Right atrium auricular region (tissue), 2 donors: Measurements from ENCODE around the gene FAM53B. TPM values are rescaled to one million over a fixed set of nuclear protein-coding genes. Genes with fewer than 3 reads are reported as not detected.
A peak's percentile ranks its signal among the peaks of the same experiment; 100 is the strongest.

Experiments used
- DNase-seq: peaks from one replicate; pipeline ENCODE4 v3.0.0-alpha.2; 2019; ENCODE audit warnings: low spot score
- H3K27ac ChIP-seq, 2 donors: fragments of 200-600 bp; sonication (generic); 1 replicate in 1 of 2; 2 replicates in 1 of 2; pipeline ENCODE4 v1.5.1; 2016 to 2019
- H3K27me3 ChIP-seq, 2 donors: fragments of 200-600 bp; sonication (generic); one replicate each; pipeline versions ENCODE4 v1.5.1 to v1.6.0; 2017 to 2019
- H3K36me3 ChIP-seq: fragments of 200-600 bp; sonication (generic); one replicate; pipeline ENCODE4 v1.5.1; 2016
- H3K4me1 ChIP-seq, 2 donors: fragments of 200-600 bp; sonication (generic); one replicate each; pipeline versions ENCODE4 v1.5.1 to v1.6.0; 2017 to 2019
- H3K4me3 ChIP-seq, 2 donors: fragments of 200-600 bp; sonication (generic); 1 replicate in 1 of 2; 2 replicates in 1 of 2; pipeline ENCODE4 v1.5.1; 2017 to 2019; ENCODE audit warnings: mild to moderate bottlenecking in 1 of 2, moderate library complexity in 1 of 2
- H3K9me3 ChIP-seq, 2 donors: fragments of 200-600 bp; sonication (generic); one replicate each; pipeline ENCODE4 v1.5.1; 2019
- CTCF ChIP-seq, 2 donors: fragments of 200-600 bp; sonication (generic); IDR thresholded peaks; one replicate each; pipeline ENCODE4 v1.5.1; 2019; ENCODE audit warnings: antibody characterized with exemption in 2 of 2
- total RNA-seq, 2 donors: library from RNA; depleted of rRNA; stranded (reverse); fragments of >200 nt; gene quantifications; one replicate each; pipeline ENCODE4 v1.1.0, GENCODE V29; 2016

The FAM53B gene
- total RNA-seq, 2 donors from 2014 or later: 30.3 to 31.1 TPM

DNA sequence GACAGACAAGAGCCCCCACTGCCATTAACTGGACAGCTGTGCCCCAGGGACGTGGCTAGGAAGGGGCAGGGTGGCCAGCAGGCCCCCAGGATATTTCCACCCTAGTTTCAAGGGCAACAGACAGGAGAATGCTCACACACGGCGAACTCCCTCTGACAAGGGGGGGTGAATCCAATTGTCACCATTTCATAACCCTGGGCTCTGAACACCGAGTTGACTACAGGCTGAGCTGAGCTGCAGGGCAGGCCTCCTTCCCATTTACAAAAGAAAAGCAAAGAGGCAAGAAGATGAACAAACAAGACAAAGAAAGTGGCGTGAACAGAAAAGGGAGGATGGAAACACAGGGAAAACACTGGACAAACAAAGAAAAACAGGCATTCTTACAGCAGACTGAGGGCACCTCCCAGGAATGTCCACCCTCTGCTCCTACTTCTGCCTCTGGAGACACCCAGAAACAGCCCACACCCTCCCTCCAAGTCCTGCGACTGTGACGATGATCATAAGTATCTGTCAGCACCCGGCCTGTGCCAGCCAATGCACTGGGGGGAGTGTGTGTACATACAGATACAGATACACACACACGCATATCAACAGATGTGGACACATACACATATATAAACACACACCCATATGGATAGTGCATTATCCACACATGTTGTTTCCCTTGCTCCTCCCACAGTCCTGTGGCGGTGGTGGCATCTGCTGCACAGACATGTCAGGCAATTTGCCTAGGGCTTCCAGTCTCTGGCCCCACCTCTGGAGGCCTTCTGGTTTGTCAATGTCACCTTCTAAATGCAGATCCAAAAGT, 66.2 kb downstream of the FAM53B start:
- Histone ChIP-seq H3K4me3 (no peak overlapping the region), H3K36me3 (peaks cover 16% of the 10 kb centered on the region), H3K27me3 (no peaks in the 10 kb centered on the region), H3K27ac (peak overlapping the region; percentile 83 to 87), H3K4me1 (peaks cover 0 to 98% of the 10 kb centered on the region in 2 donors), H3K9me3 (no peaks in the 10 kb centered on the region)
- TF ChIP-seq CTCF (IDR thresholded peaks at IDR 0.05): no peak
- DNase-seq: peak; percentile 82

DNA sequence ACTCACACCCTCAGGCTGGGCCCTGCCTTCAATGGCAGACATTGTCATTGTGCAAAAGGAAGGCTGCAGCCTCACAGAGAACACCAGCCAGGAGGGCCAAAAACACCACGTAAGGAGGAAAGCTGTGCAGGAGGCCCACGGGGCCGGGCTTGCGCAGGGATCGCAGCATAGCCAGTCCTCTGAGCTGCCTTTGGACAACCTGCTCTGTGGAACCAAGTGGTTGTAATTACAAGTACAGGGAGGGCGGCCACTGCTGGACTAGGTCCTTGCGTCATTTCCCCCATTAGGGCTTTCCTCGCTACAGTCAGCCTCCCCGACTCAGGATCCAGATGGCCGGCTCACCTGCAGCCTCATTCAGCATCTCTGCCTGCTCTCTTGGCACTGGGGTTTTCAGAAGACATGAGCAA, 66.9 kb downstream of the FAM53B start:
- H3K27me3 ChIP-seq: no peaks in the 10 kb centered on the region
- no peak for TF ChIP-seq CTCF (IDR thresholded peaks at IDR 0.05)
- H3K4me3 ChIP-seq: no peak overlapping the region
- H3K4me1 ChIP-seq: peaks cover 0 to 98% of the 10 kb centered on the region in 2 donors
- H3K27ac ChIP-seq: peak overlapping the region; percentile 83 to 87
- H3K9me3 ChIP-seq: no peaks in the 10 kb centered on the region
- H3K36me3 ChIP-seq: peaks cover 16% of the 10 kb centered on the region
- no peak for DNase-seq

GRCh38 chr10:124676416-124677062, 67.6 kb downstream of the FAM53B start:
- Histone ChIP-seq H3K36me3 (peaks cover 8% of the 10 kb centered on the region), H3K4me1 (peaks cover 0 to 98% of the 10 kb centered on the region in 2 donors), H3K4me3 (no peak overlapping the region), H3K27me3 (no peaks in the 10 kb centered on the region), H3K27ac (peak overlapping the region; percentile 83 to 87), H3K9me3 (no peaks in the 10 kb centered on the region)
- no peak for DNase-seq
- no peak for TF ChIP-seq CTCF (IDR thresholded peaks at IDR 0.05)

DNA sequence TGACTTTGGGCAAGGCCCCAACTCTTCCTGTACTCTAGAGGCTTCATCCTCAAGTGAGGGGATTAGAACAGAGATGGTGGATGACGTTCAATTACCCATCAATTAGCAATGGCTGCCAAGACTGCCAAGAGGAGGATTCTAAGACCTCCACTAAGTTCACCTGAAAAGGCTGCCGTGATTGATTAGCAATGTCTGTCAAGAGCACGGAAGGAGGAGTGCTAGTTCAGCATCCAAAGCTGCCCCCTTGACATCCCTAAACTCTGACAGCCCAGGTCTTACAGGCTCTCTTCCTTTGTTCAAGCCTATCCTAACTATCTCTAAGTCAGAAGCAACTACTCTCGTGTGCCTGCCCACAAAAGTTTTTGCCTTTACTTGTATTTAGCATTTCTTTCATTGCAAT, 68.4 kb downstream of the FAM53B start:
- H3K9me3 ChIP-seq: no peaks in the 10 kb centered on the region
- H3K36me3 ChIP-seq: peaks cover 1% of the 10 kb centered on the region
- H3K27ac ChIP-seq: no peak overlapping the region
- H3K4me1 ChIP-seq: peaks cover 0 to 99% of the 10 kb centered on the region in 2 donors
- no peaks in the 10 kb centered on the region for H3K27me3 ChIP-seq
- DNase-seq: no peak
- no peak for TF ChIP-seq CTCF (IDR thresholded peaks at IDR 0.05)
- H3K4me3 ChIP-seq: no peak overlapping the region

DNA sequence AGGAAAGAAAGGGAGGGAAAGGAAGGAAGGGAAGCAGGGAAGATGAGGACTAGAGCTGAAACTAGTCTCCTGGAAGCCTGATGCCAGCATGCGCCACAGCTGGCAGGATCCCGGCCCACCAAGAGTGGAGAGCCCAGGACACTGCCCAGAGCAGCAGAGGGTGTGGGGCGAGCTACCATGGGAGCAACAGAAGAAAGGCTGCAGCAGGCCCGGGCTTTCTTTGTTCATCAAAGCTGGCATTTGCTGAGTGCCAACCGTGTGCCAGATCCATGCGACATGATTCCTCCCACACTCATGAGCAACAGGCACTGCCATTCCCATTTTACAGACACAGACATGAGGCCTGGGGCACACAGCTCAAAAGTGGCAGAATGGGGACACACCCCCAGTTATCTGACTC, 68.9 kb downstream of the FAM53B start:
- Histone ChIP-seq H3K4me1 (peaks cover 0 to 99% of the 10 kb centered on the region in 2 donors), H3K27ac (no peak overlapping the region), H3K4me3 (no peak overlapping the region), H3K9me3 (no peaks in the 10 kb centered on the region), H3K27me3 (no peaks in the 10 kb centered on the region), H3K36me3 (no peaks in the 10 kb centered on the region)
- TF ChIP-seq CTCF (IDR thresholded peaks at IDR 0.05): no peak
- no peak for DNase-seq
